ENCODE results near the gene CPAMD8. TPM values are rescaled to one million over a fixed set of nuclear protein-coding genes. Genes with fewer than 3 reads are reported as not detected.
"Not testable (repeated sequence)": the region's sequence is repeated elsewhere in the genome, so short reads cannot be mapped to it uniquely, and the experiment has no call there.

CPAMD8 gene
- total RNA-seq, 2 donors from 2014 or later, result 5.5 to 21.4 TPM

GRCh38 chr19:16942583-16942982 is 84.0 kb downstream of the CPAMD8 start:
- H3K27me3 ChIP-seq, result no peaks in the 10 kb centered on the region
- H3K27ac ChIP-seq, result no peak overlapping the region
- H3K36me3 ChIP-seq, result no peaks in the 10 kb centered on the region
- no peak overlapping the region for H3K4me3 ChIP-seq
- peak; percentile 43 for DNase-seq (ENCODE audit: low spot score)
- TF ChIP-seq CTCF (IDR thresholded peaks at IDR 0.05), result no peak
- H3K4me1 ChIP-seq, result peaks cover 0 to 14% of the 10 kb centered on the region in 2 donors
- no peaks in the 10 kb centered on the region for H3K9me3 ChIP-seq

GRCh38 chr19:16940626-16941025 is 86.0 kb downstream of the CPAMD8 start:
- Histone ChIP-seq H3K4me3 (no peak overlapping the region), H3K36me3 (no peaks in the 10 kb centered on the region), H3K27ac (no peak overlapping the region), H3K27me3 (no peaks in the 10 kb centered on the region), H3K4me1 (peaks cover 0 to 14% of the 10 kb centered on the region in 2 donors), H3K9me3 (peaks cover 0 to 2% of the 10 kb centered on the region in 2 donors)
- no peak for DNase-seq (ENCODE audit: low spot score)
- TF ChIP-seq CTCF (IDR thresholded peaks at IDR 0.05), result no peak

GRCh38 chr19:16940063-16940462 is 86.5 kb downstream of the CPAMD8 start:
- H3K4me1 ChIP-seq, result peaks cover 0 to 12% of the 10 kb centered on the region in 2 donors
- H3K4me3 ChIP-seq; DNase-seq (ENCODE audit: low spot score); H3K27ac ChIP-seq; H3K27me3 ChIP-seq; H3K36me3 ChIP-seq; H3K9me3 ChIP-seq: not testable (repeated sequence)

GRCh38 chr19:16938211-16938610 is 88.4 kb downstream of the CPAMD8 start:
- Histone ChIP-seq H3K4me3 (no peak overlapping the region), H3K27ac (no peak overlapping the region), H3K9me3 (peaks cover 0 to 17% of the 10 kb centered on the region in 2 donors), H3K36me3 (no peaks in the 10 kb centered on the region), H3K27me3 (no peaks in the 10 kb centered on the region), H3K4me1 (no peaks in the 10 kb centered on the region)
- no peak for TF ChIP-seq CTCF (IDR thresholded peaks at IDR 0.05)
- no peak for DNase-seq (ENCODE audit: low spot score)

GRCh38 chr19:16937796-16938195 is 88.8 kb downstream of the CPAMD8 start:
- peaks cover 0 to 21% of the 10 kb centered on the region in 2 donors for H3K9me3 ChIP-seq
- H3K4me3 ChIP-seq; H3K27ac ChIP-seq; H3K27me3 ChIP-seq; DNase-seq (ENCODE audit: low spot score); H3K4me1 ChIP-seq; H3K36me3 ChIP-seq: not testable (repeated sequence)

GRCh38 chr19:16936901-16937300 is 89.7 kb downstream of the CPAMD8 start:
- no peak for TF ChIP-seq CTCF (IDR thresholded peaks at IDR 0.05)
- Histone ChIP-seq H3K36me3 (no peaks in the 10 kb centered on the region), H3K27ac (no peak overlapping the region), H3K4me1 (no peaks in the 10 kb centered on the region), H3K9me3 (peaks cover 0 to 23% of the 10 kb centered on the region in 2 donors), H3K27me3 (no peaks in the 10 kb centered on the region), H3K4me3 (no peak overlapping the region)
- DNase-seq (ENCODE audit: low spot score), result no peak

GRCh38 chr19:16934489-16934888 is 92.1 kb downstream of the CPAMD8 start:
- Histone ChIP-seq H3K9me3 (peaks cover 0 to 26% of the 10 kb centered on the region in 2 donors), H3K27ac (no peak overlapping the region), H3K4me1 (no peaks in the 10 kb centered on the region), H3K4me3 (no peak overlapping the region), H3K36me3 (no peaks in the 10 kb centered on the region), H3K27me3 (no peaks in the 10 kb centered on the region)
- TF ChIP-seq CTCF (IDR thresholded peaks at IDR 0.05), result no peak
- DNase-seq (ENCODE audit: low spot score), result no peak

All from right atrium auricular region (tissue), 2 donors.